Measurements from ENCODE around the gene FADS1.

Gene FADS1

DNA sequence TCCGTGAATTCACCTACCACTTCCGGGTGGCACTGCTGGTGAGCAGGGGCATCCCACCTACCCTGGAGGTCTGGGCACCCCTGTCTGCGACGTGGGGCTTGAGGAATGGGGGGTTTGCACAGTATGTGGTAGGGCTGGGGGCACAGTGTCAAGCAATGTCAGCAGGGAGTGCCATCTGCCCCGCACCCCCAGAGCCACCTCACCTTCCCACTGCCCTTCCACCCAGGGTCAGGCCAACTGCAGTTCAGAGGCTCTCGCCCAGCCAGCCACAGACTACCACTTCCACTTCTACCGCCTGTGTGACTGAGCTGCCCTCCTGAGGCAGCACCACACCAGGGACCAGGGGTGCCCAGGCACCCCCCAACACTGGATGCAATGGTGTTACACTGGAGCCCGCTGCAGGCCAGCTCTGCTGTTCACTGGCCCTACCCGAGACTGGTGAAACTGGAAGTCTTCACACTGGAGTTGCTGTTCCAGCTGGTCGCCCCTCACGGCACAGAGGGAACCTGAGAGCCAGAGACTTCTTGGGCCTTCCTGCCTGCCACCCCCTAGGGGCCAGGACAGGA lies 30.9 kb downstream of the FADS1 start:
- Mint-ChIP-seq H3K4me3 (no peak overlapping the region), H3K9me3 (no peaks in the 10 kb centered on the region), H3K27ac (no peak overlapping the region), H3K4me1 (ENCODE audit: low read depth) (peaks cover 10% of the 10 kb centered on the region), H3K36me3 (ENCODE audit: low read depth) (peaks cover 31% of the 10 kb centered on the region), H3K27me3 (ENCODE audit: low read depth) (no peaks in the 10 kb centered on the region)
- DNase-seq (ENCODE audit: low spot score): no peak

DNA sequence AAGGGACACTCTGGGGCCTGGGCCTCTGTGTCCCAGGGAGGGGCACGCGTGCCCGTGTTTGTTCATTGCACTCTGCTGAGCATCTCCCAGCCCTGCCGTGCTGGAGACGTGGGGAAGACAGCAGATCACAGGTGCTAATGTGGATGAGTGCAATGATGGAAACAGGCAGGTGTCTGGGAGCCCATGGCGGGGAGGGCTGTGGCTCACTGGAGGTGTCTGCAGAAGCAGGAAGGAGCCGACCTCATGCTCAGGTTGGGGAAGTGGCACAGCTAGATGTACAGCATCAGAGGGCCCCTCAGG lies 32.3 kb downstream of the FADS1 start:
- Mint-ChIP-seq H3K27ac (no peak overlapping the region), H3K27me3 (ENCODE audit: low read depth) (no peaks in the 10 kb centered on the region), H3K4me1 (ENCODE audit: low read depth) (peaks cover 6% of the 10 kb centered on the region), H3K4me3 (no peak overlapping the region), H3K36me3 (ENCODE audit: low read depth) (peaks cover 22% of the 10 kb centered on the region), H3K9me3 (no peaks in the 10 kb centered on the region)
- no peak for DNase-seq (ENCODE audit: low spot score)

GRCh38 chr11:61783717-61784505 lies 32.9 kb downstream of the FADS1 start:
- no peaks in the 10 kb centered on the region for H3K27me3 Mint-ChIP-seq (ENCODE audit: low read depth)
- no peaks in the 10 kb centered on the region for H3K9me3 Mint-ChIP-seq
- no peak overlapping the region for H3K27ac Mint-ChIP-seq
- H3K4me3 Mint-ChIP-seq: no peak overlapping the region
- peaks cover 2% of the 10 kb centered on the region for H3K4me1 Mint-ChIP-seq (ENCODE audit: low read depth)
- no peak for DNase-seq (ENCODE audit: low spot score)
- H3K36me3 Mint-ChIP-seq (ENCODE audit: low read depth): peaks cover 17% of the 10 kb centered on the region

- H3K27me3 Mint-ChIP-seq (ENCODE audit: low read depth): no peaks in the 10 kb centered on the region
- no peak overlapping the region for H3K4me3 Mint-ChIP-seq
- no peaks in the 10 kb centered on the region for H3K9me3 Mint-ChIP-seq
- H3K27ac Mint-ChIP-seq: no peak overlapping the region
- peaks cover 9% of the 10 kb centered on the region for H3K36me3 Mint-ChIP-seq (ENCODE audit: low read depth)
- no peak for DNase-seq (ENCODE audit: low spot score)
- no peaks in the 10 kb centered on the region for H3K4me1 Mint-ChIP-seq (ENCODE audit: low read depth)
These were observed 34.0 kb downstream of the FADS1 start for GRCh38 chr11:61782841-61783240.

GRCh38 chr11:61782299-61782698 lies 34.5 kb downstream of the FADS1 start:
- H3K36me3 Mint-ChIP-seq (ENCODE audit: low read depth): peaks cover 9% of the 10 kb centered on the region
- no peak overlapping the region for H3K27ac Mint-ChIP-seq
- no peaks in the 10 kb centered on the region for H3K4me1 Mint-ChIP-seq (ENCODE audit: low read depth)
- H3K9me3 Mint-ChIP-seq: no peaks in the 10 kb centered on the region
- H3K27me3 Mint-ChIP-seq (ENCODE audit: low read depth): no peaks in the 10 kb centered on the region
- H3K4me3 Mint-ChIP-seq: no peak overlapping the region
- DNase-seq (ENCODE audit: low spot score): no peak

- Mint-ChIP-seq H3K4me1 (ENCODE audit: low read depth) (peaks cover under 1% of the 10 kb centered on the region), H3K27ac (no peak overlapping the region), H3K36me3 (ENCODE audit: low read depth) (peaks cover 7% of the 10 kb centered on the region), H3K4me3 (no peak overlapping the region), H3K27me3 (ENCODE audit: low read depth) (no peaks in the 10 kb centered on the region), H3K9me3 (no peaks in the 10 kb centered on the region)
- no peak for DNase-seq (ENCODE audit: low spot score)
These were observed 35.2 kb downstream of the FADS1 start for GRCh38 chr11:61781585-61781984.

DNA sequence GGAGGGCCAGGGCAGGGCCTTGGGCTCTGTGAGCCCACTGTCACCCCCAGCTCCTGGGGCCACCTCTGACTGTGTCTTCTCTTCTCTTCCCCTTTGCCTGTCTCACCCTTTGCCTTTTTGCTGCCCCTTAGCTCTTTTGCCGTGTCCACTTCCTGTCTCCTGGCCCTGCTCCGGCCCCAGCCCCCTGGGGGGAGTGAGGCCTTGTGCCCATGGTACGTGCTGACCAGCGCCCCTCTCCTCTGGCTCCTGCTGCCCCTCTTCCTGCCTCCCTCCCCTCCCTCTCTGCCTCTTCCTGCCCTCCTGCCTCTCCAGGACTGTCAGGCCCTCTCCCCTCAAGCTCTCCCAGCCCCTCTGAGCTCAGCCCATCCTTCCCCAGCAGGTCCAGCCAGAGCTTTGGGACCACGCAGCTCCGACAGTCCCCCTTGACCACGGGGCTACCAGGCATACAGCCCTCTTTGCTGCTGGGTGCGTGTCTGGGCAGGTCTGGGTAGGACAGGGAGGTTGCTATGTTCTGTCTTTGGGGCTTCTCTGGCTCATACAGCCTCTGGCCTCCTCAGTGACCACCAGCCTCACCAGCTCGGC lies 36.1 kb downstream of the FADS1 start:
- no peaks in the 10 kb centered on the region for H3K9me3 Mint-ChIP-seq
- H3K27ac Mint-ChIP-seq: no peak overlapping the region
- H3K4me3 Mint-ChIP-seq: no peak overlapping the region
- H3K36me3 Mint-ChIP-seq (ENCODE audit: low read depth): peaks cover 6% of the 10 kb centered on the region
- peaks cover 4% of the 10 kb centered on the region for H3K4me1 Mint-ChIP-seq (ENCODE audit: low read depth)
- no peak for DNase-seq (ENCODE audit: low spot score)
- no peaks in the 10 kb centered on the region for H3K27me3 Mint-ChIP-seq (ENCODE audit: low read depth)

GRCh38 chr11:61779666-61780525 lies 36.9 kb downstream of the FADS1 start:
- Mint-ChIP-seq H3K9me3 (no peaks in the 10 kb centered on the region), H3K4me3 (no peak overlapping the region), H3K27me3 (ENCODE audit: low read depth) (no peaks in the 10 kb centered on the region), H3K4me1 (ENCODE audit: low read depth) (peaks cover 4% of the 10 kb centered on the region), H3K36me3 (ENCODE audit: low read depth) (peaks cover 3% of the 10 kb centered on the region), H3K27ac (no peak overlapping the region)
- no peak for DNase-seq (ENCODE audit: low spot score)

GRCh38 chr11:61778920-61779650 lies 37.7 kb downstream of the FADS1 start:
- no peak for DNase-seq (ENCODE audit: low spot score)
- no peaks in the 10 kb centered on the region for H3K9me3 Mint-ChIP-seq
- no peak overlapping the region for H3K27ac Mint-ChIP-seq
- peaks cover 4% of the 10 kb centered on the region for H3K4me1 Mint-ChIP-seq (ENCODE audit: low read depth)
- no peaks in the 10 kb centered on the region for H3K36me3 Mint-ChIP-seq (ENCODE audit: low read depth)
- no peak overlapping the region for H3K4me3 Mint-ChIP-seq
- no peaks in the 10 kb centered on the region for H3K27me3 Mint-ChIP-seq (ENCODE audit: low read depth)

GRCh38 chr11:61778357-61778886 lies 38.4 kb downstream of the FADS1 start:
- no peak overlapping the region for H3K27ac Mint-ChIP-seq
- no peaks in the 10 kb centered on the region for H3K9me3 Mint-ChIP-seq
- DNase-seq (ENCODE audit: low spot score): no peak
- no peaks in the 10 kb centered on the region for H3K36me3 Mint-ChIP-seq (ENCODE audit: low read depth)
- H3K4me3 Mint-ChIP-seq: no peak overlapping the region
- H3K4me1 Mint-ChIP-seq (ENCODE audit: low read depth): peaks cover 4% of the 10 kb centered on the region
- no peaks in the 10 kb centered on the region for H3K27me3 Mint-ChIP-seq (ENCODE audit: low read depth)

- no peak overlapping the region for H3K27ac Mint-ChIP-seq
- H3K9me3 Mint-ChIP-seq: no peaks in the 10 kb centered on the region
- H3K27me3 Mint-ChIP-seq (ENCODE audit: low read depth): no peaks in the 10 kb centered on the region
- no peaks in the 10 kb centered on the region for H3K36me3 Mint-ChIP-seq (ENCODE audit: low read depth)
- peaks cover 4% of the 10 kb centered on the region for H3K4me1 Mint-ChIP-seq (ENCODE audit: low read depth)
- H3K4me3 Mint-ChIP-seq: peak overlapping the region; percentile 61
- peak; percentile 45 for DNase-seq (ENCODE audit: low spot score)
These were observed 39.3 kb downstream of the FADS1 start for GRCh38 chr11:61777234-61778090.

- H3K27me3 Mint-ChIP-seq (ENCODE audit: low read depth): no peaks in the 10 kb centered on the region
- peaks cover 4% of the 10 kb centered on the region for H3K4me1 Mint-ChIP-seq (ENCODE audit: low read depth)
- no peak overlapping the region for H3K27ac Mint-ChIP-seq
- H3K4me3 Mint-ChIP-seq: peak overlapping the region; percentile 54
- peak; percentile 58 for DNase-seq (ENCODE audit: low spot score)
- H3K9me3 Mint-ChIP-seq: no peaks in the 10 kb centered on the region
- H3K36me3 Mint-ChIP-seq (ENCODE audit: low read depth): no peaks in the 10 kb centered on the region
These were observed 40.2 kb downstream of the FADS1 start for GRCh38 chr11:61776561-61777075.
